Middle frontal gyrus (tissue), 1 donor: Measurements from ENCODE around the gene KRTAP25-1.

Experiments used
- DNase-seq: peaks from one replicate; pipeline ENCODE4 v3.0.0-alpha.2; 2015; ENCODE audit warnings: low spot score; ENCODE audit errors: extremely low spot score

The KRTAP25-1 gene, protein sequence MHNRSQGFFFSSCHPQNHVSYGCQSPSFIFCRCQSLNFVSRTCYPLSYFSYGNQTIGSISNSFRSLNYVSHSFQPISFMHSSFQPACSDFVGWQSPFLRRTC

DNA sequence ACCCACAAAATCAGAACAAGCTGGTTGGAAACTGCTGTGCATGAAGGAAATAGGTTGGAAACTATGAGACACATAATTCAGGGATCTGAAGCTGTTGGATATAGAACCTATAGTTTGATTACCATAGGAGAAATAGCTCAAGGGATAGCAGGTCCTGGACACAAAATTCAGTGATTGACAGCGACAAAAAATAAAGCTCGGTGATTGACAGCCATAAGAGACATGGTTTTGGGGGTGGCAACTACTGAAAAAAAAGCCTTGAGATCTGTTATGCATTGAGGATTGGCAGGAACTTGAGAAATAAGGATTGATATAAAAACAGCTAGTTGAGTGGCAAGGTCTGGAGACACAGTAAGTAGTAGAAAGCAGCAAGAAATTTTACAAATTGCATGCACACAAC, at the start of gene KRTAP25-1:
TSS of gene KRTAP25-1 (minus strand) at position 300 of the 400 bp plus-strand sequence. CDS start at position 276, 24 bp downstream.
- no peak for DNase-seq

DNA sequence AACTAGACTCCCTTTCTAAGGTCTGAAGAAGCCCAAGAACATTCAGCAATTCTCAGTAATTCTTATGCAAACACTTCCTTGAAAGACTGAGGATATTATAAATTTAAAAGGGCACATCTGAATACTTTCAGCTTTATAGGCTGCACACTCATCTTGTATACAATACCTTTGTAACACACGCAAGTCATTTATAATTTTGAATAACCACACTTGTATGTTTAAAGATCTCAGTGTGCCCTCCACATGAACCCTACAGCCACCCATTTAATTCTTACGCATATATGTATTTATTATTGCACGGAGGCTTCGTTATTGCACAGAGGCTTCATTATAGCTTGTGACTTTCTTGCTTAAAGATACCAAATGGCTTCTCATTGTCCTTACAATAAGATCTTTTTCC, 49.4 kb upstream of the KRTAP25-1 start:
- DNase-seq: no peak

DNA sequence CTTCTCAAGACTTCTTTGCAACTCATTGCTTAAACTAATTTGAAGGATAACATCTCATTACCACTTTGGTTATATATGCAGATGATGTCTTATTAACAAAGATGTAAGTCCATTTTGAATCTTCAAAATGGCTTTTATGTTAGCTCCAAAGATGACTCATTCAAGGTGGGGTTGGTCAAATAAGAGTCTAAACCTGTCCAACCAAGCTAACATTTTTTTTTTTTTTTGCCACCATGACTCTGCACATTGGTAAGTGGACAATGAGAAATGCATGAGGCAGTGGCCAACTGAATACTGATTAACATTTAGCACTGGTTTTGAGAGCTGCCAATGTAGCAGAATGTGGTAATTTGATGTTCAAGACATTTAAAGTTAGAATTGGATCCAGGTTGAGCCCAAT, 48.5 kb upstream of the KRTAP25-1 start:
- DNase-seq: no peak

DNA sequence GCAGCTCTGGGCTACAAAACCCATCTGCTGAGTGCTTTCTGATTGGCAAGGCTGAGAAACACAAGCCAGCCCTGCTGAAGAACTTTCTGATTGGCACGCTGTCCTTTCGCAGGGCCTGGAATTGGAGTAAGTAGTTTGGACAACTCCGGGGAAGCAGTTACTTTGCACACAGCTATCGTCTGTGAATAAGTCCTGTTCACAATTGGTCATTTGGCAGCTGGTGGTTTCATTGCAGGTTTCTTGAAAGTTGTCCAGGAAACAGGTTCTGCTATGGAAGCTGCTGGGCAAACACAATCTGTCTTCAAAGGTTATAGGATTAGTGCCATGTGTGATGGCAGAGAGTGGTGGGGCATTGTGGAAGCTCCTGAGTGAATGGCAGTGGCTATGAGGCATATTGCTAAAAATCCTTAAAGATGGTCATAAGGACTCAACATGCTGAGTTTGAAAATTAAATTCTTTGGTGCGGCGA, 48.0 kb upstream of the KRTAP25-1 start, which contains the start of gene KRTAP27-1:
TSS of gene KRTAP27-1 (minus strand) at position 419 of the 469 bp plus-strand sequence. CDS start at position 393, 26 bp downstream.
- no peak for DNase-seq

DNA sequence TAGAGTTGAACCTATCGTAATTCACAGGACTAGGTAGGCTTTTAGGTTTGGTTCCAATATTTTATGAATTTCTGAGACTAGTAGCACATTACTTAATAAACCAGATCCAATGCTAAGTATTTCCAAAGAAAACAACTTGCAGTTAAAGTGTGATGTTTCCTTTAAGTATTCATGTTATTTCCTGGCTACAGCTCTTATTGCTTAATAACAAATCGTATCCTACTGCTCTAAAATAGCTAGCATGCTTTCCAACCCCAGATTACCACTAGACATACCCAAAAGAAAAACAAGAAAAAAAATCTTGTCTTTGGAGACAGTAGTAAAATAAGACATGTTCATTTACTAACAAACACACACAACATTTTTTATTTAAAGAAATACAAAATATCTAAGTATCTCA, 47.3 kb upstream of the KRTAP25-1 start:
- no peak for DNase-seq

DNA sequence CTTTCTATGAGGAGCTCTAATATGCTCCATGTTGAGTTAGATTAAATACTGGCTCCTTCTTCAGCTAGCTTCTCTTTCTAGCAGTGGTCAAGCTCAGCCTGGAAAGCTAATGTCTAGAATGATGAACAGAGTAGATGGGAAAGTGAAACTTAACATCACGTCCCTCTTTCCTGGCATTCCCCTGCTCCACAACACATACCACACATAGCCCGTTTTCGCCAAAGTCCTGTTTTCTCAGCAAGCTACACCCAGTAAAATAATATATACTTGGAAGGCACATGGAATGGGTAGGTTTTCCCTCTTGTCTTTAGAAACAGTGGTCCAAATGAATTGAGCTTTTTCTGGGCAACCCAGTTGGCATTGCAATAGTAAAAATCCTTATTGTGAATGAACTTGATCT, 44.4 kb upstream of the KRTAP25-1 start:
- DNase-seq: no peak

DNA sequence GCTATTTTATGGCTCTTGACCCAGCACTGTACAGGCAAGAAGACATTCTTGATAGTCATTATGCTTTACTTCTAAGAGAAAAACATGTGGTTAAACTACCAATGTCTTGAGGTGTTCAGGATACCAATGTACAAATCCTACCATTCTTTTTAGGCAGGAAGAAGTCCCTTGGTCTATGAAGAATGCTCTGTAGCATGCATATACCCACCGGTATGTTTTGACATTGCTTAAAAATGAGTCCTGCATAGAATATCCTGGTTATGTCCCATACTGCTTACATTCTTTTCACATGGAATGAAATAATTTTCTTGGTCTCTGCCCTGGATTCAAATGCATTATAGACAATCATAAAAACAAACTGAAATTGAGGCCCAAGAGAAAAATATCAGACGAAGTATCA, 43.4 kb upstream of the KRTAP25-1 start:
- no peak for DNase-seq

DNA sequence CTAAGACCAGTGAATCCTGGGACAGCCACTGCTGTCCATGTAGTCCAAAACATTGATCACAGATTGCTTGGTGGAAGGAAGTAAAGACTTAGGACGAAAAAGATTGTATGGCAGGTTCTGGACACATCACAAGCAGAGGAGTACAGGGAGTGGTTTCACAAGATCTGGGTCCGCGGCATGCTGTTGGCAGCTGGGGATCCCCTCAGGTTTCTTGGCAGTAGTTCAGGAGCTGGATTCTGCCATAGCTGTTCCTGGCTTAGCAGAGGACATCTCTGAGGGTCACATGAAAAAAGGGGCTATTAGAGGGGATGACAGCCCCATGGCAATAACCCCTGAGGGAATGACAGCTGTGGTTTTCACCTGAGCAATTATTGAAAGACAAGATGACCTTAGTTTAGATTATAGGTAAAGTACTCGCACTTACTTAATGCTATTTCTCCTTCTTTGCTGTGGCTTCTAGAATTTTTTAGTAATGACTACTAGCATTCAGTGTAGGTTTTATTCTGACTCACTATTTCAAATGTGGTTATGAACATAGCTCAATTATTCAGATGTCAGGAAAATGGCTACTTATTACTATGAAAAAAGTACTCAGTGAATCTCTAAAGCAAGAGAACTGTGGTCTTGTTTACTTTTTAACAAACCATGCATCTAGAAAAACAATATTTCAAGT, 40.0 kb upstream of the KRTAP25-1 start:
- DNase-seq: no peak

DNA sequence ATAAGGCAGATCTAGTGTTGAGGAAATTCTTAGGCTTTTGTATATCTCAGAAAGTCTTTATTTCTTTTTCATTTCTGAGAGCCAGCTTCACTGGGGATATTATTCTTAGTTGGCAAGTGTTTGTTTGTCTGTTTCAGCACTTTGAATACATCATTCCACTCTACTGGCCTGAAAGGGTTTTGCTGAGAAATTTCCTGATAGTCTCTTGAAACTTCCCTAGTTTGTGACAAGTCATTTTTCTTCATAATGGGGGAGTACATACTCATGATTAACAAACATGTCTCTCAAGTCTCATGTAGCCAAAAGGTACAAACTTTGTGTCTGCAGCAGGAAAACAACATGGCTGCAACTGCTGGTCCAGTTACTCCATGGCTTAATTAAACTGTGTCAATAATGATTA, 37.1 kb upstream of the KRTAP25-1 start:
- no peak for DNase-seq

DNA sequence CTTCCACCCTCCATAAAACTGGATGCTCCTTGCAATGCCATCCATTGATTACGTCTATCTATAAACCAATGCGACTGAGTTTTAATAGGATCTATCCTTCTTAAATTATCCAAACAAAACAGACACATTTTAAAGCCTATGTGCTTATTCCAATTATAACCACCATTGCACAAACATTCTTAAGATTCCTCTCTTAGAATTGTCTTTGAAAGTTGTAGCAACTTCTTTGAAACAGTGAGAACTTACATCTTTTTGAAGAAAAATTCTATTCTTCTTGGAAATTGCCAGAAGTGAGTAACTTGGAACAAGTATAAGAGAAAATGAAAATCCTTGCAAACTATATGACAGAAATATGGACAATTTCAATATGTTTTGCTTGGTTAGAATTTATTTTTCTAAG, 30.9 kb upstream of the KRTAP25-1 start, which contains the start of gene KRTAP26-1:
TSS of gene KRTAP26-1 (minus strand) at position 101 of the 400 bp plus-strand sequence. CDS start 280 bp downstream, outside the sequence.
- no peak for DNase-seq

DNA sequence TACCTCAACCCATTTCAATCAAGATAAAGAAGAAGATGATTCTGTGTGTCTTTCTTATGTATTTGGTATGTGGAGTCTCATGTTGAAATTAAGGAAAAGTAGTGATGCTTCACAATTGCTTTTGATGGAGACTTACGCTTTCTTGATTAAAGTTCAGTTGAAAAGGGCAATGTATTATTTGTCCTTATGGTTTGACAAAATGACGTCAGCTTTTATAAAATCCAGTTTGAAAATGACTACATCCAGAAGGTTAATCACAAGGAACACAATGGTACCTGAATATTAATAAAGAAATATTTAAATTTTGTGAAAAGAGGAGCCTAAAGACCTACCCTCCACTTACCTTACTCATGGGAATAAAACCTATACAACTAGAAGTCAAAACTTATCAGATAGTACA, 26.4 kb upstream of the KRTAP25-1 start:
- no peak for DNase-seq

DNA sequence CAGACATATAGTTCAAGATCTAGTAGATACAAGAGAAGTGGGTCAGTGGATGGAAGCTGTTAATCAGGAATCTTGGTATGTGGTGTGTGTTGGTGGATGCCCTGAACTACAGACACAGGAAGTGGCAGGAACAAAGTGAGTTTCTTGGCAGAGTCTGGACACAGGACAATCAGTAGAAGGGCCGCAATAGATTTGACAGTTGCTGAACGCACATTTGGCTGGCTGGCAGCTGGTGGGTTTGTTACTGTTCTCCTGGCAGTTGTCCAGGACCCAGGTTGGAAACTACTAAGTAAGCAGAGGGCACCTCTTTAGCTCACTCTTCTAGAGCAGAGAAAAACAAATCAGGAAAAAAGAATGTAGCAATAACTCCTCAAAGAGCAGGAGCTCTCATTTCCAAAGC, 17.6 kb upstream of the KRTAP25-1 start:
- no peak for DNase-seq

DNA sequence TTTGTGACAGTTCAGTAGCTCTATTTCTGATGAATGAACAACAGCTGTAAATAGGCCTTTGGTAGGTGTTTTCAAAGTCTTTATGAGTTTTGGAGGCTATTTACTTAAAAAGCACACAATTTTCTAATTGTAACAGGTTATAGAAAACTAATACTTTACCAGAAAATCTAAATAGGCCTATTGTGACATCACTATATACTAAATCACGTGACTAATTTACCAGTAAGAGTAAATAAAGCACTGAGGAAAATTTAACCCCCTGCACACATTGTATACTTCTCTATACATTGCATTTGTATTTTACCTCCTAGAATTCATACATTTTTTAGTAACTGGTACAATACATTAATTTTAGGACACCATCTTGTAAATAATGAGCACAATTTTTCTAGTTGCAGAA, 15.8 kb upstream of the KRTAP25-1 start:
- no peak for DNase-seq

DNA sequence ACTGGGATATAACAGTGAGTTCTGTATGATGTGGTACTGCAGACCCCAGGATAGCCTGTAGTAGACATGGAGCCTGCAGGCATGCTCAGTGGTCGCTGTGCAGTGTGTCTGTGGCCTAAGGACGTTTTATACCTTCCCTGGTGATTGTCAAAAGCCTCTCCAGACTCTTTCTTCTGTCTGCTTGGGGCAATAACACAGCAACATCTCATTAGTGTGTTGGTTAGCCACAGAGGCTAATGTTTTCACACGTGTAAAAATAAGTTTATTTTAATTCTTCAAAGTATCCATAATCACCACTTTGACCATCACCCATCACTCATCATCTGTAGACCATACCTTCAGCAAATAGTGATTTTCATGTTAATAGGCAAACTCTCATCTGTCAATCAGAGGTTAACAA, 6.5 kb downstream of the KRTAP25-1 start, which contains the start of gene KRTAP24-1:
TSS of gene KRTAP24-1 (minus strand) at position 101 of the 400 bp plus-strand sequence. CDS start at position 83, 18 bp downstream.
- DNase-seq: no peak

DNA sequence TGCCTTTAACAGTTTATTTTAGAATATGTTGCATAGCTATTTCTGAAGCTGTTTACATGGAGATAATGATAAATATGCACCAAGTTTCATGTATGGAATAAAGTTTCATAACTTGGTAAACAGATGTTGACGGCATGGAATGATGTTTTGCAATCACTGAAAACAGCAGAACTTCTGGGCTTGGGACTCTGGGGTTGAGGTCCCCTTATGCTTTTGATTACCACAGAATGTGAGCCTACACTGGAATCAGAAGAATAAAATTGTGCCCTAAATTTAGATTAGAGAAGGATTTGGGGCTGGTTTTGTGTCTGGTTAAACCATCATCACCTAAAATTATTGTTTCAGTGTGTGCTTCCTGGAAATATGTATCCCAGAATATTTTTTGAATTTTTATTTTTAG, 17.7 kb downstream of the KRTAP25-1 start:
- DNase-seq: no peak

DNA sequence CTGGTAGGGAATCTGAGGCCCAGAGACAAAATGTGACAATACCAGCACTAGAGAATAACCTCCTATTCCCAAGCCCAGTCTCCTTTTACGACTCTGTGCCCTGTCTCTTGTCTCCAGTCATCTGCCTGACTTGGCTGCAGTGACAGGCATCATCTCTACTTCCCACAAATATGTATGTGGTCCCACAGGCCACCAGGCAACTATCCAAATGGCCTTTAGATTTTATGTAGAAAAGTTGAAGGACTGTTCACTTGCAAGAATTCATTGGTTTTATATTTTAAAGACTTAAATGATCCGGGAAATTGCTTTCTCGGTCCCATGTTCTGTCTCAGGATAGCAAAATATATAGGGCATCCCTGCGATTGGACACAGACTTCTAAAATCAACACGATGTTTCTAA, 18.2 kb downstream of the KRTAP25-1 start:
- no peak for DNase-seq

DNA sequence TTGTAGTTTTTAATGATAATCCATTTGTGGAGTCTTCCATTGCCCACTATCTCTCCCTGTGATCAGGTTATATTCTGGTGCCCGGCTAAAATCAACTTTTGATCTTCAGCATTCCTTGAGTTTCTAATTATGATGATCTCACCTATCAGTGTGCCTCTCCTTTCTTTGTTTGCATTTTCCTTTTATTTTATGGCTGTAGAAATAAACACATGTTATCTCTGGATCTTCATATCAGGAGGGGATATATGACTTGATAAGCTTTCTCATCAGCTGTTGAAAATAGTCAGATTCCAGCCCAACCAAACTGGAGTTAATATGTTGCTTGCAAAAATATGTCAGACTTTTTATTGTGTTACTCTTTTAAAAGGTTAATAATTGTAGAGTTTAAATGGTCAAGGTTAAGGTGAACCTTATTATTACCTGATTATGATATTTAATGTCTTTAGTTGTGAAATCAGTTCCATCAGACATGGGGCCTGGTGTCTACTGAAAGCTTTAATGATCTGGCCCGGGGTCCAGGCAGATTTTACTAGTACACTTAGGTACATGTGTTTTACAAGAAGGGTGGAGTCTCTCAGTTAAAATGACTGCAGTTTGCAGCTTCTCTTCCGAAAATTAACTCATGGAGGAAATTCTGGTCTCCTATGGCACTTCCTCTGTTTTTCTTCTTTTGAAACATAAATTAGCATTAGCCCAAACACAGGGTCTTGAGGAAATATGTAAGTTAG, 19.3 kb downstream of the KRTAP25-1 start:
- no peak for DNase-seq

DNA sequence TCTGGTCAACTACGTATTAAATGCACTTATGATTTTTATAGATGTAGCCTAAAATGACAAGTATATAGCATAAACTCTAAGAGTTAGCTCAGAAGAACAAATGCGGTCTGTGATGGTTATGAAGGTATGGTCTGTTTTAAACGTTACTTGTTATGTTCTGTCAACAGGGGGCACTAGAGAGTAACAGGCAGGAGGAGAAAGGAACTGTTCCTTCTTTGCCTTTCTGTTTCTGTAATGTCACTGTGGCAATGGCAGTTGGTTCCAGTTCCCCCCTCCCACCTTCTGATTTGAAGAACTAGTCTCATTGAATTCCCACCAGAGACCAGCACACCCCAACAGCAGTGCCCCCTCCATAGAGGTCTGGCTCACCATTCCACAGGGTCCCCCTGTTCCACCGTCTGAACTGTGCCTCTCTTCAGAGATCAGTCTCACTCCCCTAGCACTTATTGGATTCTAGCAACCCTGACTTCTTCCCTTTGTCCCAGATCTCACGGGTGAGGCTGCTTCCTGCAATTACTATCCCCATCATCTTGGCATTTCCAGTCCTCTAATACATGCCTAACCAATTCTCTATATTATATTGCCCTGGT, 20.6 kb downstream of the KRTAP25-1 start:
- DNase-seq: no peak

DNA sequence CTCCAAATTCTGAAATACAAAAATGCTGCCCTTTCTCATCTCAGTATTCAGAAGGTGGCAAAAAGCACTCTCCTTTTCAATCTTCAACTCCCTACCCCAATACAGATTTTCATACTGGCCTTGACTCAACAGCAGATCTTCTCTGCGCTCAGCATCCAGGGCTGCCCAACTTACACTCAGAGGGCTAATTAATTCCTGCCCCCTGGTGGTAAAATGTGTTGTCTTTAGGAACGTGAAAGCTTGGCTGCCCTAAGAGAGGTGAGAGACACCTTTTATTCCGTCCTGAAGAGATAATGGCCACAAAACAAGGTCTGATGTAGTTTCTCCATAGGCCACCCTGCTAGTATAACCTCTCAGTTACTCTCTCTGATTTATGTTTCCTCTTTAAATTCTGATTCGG, 31.5 kb downstream of the KRTAP25-1 start:
- DNase-seq: no peak

DNA sequence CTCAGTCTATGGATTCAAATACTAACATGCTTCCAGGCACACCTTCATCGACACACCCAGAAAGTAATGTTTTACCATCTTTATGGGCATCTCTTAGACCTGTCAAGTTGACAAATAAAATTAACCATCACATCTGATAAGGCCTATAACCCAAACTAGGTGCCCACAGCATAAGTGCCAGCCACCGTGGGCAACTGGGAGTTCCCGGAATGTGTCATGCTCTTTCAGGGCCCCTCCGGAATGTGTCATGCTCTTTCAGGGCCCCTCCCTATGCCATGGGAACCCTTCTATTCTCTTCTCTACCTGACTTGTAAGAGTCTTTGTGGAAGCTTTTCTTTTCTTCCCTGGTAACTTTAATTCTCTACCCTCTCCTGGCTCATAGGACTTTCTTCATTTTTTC, 33.2 kb downstream of the KRTAP25-1 start:
- DNase-seq: no peak

DNA sequence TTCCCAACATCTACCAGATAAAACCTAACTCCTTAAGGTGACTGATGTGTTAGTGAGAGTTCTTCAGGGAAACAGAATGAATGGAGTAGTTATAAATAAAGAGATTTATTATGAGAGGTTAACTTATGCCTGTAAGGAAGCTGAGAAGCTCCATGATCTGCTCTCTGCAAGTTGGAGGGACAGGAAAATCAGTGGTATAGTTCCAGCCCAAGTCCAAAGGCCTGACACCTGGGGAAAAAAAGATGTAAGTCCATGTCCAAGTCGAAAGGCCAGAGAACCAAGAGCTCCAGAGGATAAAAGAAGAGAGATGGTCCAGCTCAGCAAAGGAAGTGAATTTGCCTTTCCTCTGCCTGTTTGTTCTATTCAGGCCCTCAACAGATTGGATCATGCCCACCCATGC, 33.6 kb downstream of the KRTAP25-1 start:
- no peak for DNase-seq

DNA sequence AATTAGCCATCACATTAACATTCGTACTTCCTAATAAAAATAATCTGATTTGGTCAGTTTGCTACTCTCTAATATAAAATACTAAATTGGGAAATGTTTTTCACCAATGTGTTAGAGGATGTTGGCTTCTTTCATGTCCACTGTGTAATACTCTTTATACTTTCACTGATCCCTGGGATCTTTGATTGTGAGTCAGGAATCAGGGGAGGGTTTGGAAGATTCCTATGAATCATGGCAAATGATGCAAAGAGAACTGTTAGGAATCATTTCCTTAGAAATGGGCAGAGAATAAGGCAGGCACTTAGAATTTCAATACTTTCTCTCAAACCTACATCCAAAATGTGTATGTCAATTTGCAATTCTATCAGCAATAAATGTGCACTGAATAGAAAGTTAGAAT, 37.5 kb downstream of the KRTAP25-1 start:
- no peak for DNase-seq
